ENCODE results near the gene PCID2.

PCID2 gene

GRCh38 chr13:113219256-113219940 is 10.9 kb upstream of the PCID2 start:
- DNase-seq (ENCODE audit: low read depth): no peak

DNA sequence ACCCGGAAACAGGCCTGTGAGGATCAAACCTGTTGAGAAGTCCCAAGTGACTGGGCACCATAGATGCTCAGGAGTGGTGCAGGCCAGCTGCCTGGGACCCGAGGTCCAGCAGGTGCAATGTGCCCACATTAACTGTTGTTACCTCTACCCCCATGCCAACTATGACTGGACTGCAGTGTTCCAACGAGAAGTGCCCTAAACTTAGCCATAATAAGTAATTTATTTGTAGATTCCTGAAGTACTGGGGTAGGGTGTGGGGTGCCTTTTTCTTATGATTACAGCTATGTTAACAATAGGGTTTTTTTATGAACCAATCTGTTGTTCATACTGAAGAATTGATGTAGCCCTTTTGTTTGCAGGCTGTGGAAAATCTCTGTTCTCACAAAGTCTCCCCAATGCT is 10.1 kb upstream of the PCID2 start:
- no peak for DNase-seq (ENCODE audit: low read depth)

DNA sequence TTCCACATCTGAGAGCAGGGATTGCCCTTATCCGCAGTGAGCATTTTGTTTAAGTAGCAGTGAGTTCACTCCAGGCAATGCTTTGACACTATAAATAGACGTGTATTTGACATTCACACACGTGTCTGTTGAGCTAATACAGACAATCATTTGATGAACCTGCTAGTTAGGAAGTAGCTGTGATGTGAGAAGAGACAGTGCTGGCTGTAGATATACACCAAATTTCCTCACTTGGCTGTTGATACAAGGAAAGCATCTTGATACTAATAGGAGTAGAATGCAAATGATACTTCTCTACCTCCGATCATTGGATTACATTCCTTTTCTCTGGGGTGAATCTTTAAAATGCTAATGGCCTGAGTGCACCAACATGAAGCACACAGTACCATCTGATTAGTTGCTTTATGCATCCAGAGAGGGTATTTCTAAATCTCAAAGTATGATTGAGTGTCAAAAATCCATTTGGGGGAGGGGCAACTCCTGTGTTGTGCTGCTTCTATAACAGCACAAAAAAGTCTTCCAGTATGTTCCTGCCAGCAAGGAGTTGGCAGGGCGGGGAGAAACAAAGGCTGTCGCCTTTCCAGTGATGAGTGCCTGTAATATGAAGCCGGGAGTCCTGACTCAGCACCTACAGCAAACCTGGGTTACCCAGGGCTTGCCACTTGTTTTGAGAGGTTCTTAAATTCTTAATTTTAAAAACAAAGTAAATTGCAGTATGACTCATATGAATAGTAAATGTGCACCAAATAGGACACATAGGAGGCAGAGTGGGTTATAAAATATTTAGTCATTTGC is 8.0 kb upstream of the PCID2 start:
- DNase-seq (ENCODE audit: low read depth): no peak

- DNase-seq (ENCODE audit: low read depth): no peak
These were observed 3.3 kb upstream of the PCID2 start for GRCh38 chr13:113211774-113212173.

GRCh38 chr13:113210833-113211232 is 2.4 kb upstream of the PCID2 start:
- no peak for DNase-seq (ENCODE audit: low read depth)

DNA sequence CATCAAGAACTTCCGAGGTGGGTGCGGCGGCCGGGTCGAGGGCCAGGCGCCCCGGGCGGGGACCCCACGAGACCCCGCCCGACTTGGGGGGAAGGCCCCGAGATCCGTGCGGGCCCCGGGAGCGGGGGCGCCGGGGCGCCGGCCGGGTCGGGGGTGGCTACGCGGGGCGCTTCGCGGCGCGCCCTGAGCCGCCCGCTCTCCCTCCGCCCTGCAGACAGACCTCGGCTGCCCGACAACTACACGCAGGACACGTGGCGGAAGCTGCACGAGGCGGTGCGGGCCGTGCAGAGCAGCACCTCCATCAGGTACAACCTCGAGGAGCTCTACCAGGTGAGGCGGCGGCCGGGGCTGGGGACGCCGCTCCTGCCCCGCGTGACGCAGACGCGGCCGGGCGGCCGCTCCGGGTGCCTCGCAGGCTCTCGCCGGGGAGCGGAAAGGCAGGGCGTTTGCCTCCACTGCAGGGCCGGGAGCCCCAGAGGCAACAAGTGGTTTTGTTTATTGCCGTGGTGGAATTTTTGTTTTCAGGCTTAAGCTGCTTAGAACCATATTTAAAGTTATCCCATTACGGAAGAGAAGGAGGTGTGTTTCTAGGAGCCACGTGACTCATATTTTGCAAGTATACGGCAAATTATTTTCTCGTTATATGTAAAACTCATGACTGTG is 1.4 kb upstream of the PCID2 start:
- DNase-seq (ENCODE audit: low read depth): peak; percentile 53

- DNase-seq (ENCODE audit: low read depth): peak; percentile 42
These were observed 878 bp upstream of the PCID2 start, which contains the start of gene CUL4A for GRCh38 chr13:113209336-113209758. TSS of gene CUL4A (plus strand) at chr13:113209613. CDS start at chr13:113209628, 15 bp downstream.

- no peak for DNase-seq (ENCODE audit: low read depth)
These were observed 514 bp downstream of the PCID2 start for GRCh38 chr13:113207890-113208420.

GRCh38 chr13:113207460-113207859 is 1.0 kb downstream of the PCID2 start:
- no peak for DNase-seq (ENCODE audit: low read depth)

GRCh38 chr13:113205428-113205931 is 3.0 kb downstream of the PCID2 start:
- DNase-seq (ENCODE audit: low read depth): no peak

- DNase-seq (ENCODE audit: low read depth): no peak
These were observed 4.1 kb downstream of the PCID2 start for GRCh38 chr13:113204378-113204734.

GRCh38 chr13:113203507-113204377 is 4.7 kb downstream of the PCID2 start:
- DNase-seq (ENCODE audit: low read depth): no peak

- no peak for DNase-seq (ENCODE audit: low read depth)
These were observed 5.6 kb downstream of the PCID2 start for GRCh38 chr13:113202912-113203311.

- no peak for DNase-seq (ENCODE audit: low read depth)
These were observed 6.7 kb downstream of the PCID2 start for GRCh38 chr13:113201815-113202214.

GRCh38 chr13:113196970-113197737 is 11.3 kb downstream of the PCID2 start:
- DNase-seq (ENCODE audit: low read depth): no peak

DNA sequence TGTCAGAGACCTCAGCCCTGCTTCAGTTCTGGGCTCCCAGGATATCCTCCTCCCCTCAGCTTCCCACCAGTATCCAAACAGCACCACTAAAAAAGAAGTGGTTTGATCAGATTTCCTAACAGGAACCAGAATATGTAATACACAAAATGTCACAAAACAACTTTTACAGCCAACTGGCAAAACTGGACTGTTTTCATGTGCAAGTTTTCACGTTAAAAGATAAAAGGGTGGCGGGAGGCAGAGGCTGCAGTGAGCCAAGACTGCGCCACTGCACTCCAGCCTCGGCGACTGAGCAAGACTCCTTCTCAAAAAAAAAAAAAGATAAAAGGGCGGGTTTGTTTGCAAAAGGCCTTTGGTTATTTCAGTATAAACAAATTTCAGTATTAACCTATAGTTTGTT is 13.1 kb downstream of the PCID2 start:
- DNase-seq (ENCODE audit: low read depth): no peak

DNA sequence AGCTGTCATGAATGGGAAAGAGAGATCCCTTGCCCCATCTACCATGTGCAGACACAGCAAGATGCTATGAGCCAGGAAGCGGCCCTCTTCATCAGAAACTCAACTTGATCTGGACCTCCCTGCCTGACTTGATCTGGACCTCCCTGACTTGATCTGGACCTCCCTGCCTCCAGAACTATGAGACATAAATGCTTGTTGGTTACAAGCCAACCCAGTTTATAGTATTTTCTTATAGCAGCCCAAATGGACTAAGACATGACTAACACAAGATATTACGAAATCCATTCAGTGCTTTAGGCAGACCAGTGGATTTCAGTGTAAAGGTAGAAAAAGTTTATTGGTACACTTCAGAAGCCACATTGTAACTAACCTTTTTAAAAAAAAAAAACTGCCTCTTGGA is 15.6 kb downstream of the PCID2 start:
- no peak for DNase-seq (ENCODE audit: low read depth)

- DNase-seq (ENCODE audit: low read depth): no peak
These were observed 16.2 kb downstream of the PCID2 start for GRCh38 chr13:113192279-113192678.

GRCh38 chr13:113190181-113190580 is 18.3 kb downstream of the PCID2 start:
- DNase-seq (ENCODE audit: low read depth): no peak

GRCh38 chr13:113187883-113188665 is 20.4 kb downstream of the PCID2 start:
- no peak for DNase-seq (ENCODE audit: low read depth)
